Epithelial cell of proximal tubule (primary cell): ENCODE measurements around the gene NELL1. TPM values are rescaled to one million over a fixed set of nuclear protein-coding genes. Genes with fewer than 3 reads are reported as not detected.

Source experiments
- DNase-seq: peaks from one replicate; pipeline ENCODE4 v3.0.0-alpha.2; 2011; ENCODE audit warnings: low read depth
- H3K4me3 ChIP-seq: 2 replicates; pipeline ENCODE4 v1.5.1; 2011; ENCODE audit warnings: low read depth, mild to moderate bottlenecking, low read length
- total RNA-seq: library from RNA; depleted of rRNA; stranded (reverse); fragments of >200 nt; gene quantifications from 2 replicates; pipeline ENCODE4 v1.2.3, GENCODE V29; 2015
- TF ChIP-seq, protein P1 (sequence below): conservative IDR thresholded peaks from 2 replicates; pipeline ENCODE4 v1.5.1; 2012; ENCODE audit warnings: low read depth, mild to moderate bottlenecking, low read length

The NELL1 gene
- total RNA-seq, 1 donor from 2014 or later = not detected

DNA sequence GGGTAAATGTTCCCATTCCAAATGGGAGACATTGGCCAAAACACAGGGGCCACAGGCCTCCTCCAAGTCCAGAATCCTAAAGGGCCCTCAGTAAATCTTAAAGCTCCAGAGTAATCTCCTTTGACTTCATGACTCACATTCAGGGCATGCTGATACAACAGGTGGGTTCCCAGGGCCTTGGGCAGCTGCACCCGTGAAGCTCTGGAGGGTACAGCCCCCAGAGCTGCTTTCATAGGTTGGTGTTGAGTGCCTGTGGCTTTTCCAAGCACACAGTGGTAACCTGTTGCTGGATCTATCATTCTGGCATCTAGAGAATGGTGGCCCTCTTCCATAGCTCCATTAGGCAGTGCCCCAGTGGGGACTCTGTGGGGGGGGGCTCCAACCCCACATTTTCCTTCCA, 54.0 kb downstream of the NELL1 start:
- DNase-seq = no peak
- no peak overlapping the region for H3K4me3 ChIP-seq
- TF ChIP-seq, protein P1, sequence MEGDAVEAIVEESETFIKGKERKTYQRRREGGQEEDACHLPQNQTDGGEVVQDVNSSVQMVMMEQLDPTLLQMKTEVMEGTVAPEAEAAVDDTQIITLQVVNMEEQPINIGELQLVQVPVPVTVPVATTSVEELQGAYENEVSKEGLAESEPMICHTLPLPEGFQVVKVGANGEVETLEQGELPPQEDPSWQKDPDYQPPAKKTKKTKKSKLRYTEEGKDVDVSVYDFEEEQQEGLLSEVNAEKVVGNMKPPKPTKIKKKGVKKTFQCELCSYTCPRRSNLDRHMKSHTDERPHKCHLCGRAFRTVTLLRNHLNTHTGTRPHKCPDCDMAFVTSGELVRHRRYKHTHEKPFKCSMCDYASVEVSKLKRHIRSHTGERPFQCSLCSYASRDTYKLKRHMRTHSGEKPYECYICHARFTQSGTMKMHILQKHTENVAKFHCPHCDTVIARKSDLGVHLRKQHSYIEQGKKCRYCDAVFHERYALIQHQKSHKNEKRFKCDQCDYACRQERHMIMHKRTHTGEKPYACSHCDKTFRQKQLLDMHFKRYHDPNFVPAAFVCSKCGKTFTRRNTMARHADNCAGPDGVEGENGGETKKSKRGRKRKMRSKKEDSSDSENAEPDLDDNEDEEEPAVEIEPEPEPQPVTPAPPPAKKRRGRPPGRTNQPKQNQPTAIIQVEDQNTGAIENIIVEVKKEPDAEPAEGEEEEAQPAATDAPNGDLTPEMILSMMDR = no peak

GRCh38 chr11:20729597-20730105, 60.3 kb downstream of the NELL1 start:
- no peak overlapping the region for H3K4me3 ChIP-seq
- no peak for DNase-seq
- TF ChIP-seq, protein P1 = no peak

GRCh38 chr11:20731676-20732215, 62.4 kb downstream of the NELL1 start:
- TF ChIP-seq, protein P1 = no peak

GRCh38 chr11:20739107-20739506, 69.7 kb downstream of the NELL1 start:
- H3K4me3 ChIP-seq = no peak overlapping the region
- no peak for DNase-seq
- TF ChIP-seq, protein P1 = no peak

More at GRCh38 chr11:20731676-20732215, 62.4 kb downstream of the NELL1 start:
- H3K4me3 ChIP-seq = no peak overlapping the region
- DNase-seq = no peak

- no peak overlapping the region for H3K4me3 ChIP-seq
- no peak for DNase-seq
- TF ChIP-seq, protein P1 = no peak
Observed at GRCh38 chr11:20739577-20739976, 70.2 kb downstream of the NELL1 start.

DNA sequence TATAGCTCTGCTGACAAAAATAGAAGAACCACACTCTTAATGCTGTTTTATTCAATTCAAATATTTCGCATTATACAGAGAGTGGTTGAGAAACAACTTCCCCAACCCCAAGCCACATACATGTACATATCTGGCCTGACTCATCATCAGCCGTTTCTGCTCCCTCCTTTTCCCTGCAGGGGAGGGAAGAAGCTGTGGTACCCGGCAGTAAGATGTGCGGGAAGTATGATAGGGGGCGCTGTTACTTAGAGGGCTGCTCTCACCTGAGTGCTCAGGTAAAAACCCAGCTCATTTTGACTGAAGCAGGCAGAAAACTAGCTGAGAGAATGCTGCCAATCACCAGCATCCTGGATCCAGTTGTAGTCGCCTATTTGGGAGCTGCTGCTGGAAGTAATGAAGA, 85.5 kb downstream of the NELL1 start:
- no peak overlapping the region for H3K4me3 ChIP-seq
- no peak for DNase-seq
- TF ChIP-seq, protein P1 = no peak

GRCh38 chr11:20759541-20759940, 90.2 kb downstream of the NELL1 start:
- TF ChIP-seq, protein P1 = no peak
- no peak overlapping the region for H3K4me3 ChIP-seq

More at GRCh38 chr11:20759541-20759940, 90.2 kb downstream of the NELL1 start:
- no peak for DNase-seq
